GM12878 (cell line): ENCODE data around the gene PCYT1B. TPM values are rescaled to one million over a fixed set of nuclear protein-coding genes. Genes with fewer than 3 reads are reported as not detected.

Experiments
- ATAC-seq: fragments of 200-7000 bp; cut with Tn5 transposase; 3 replicates; pipeline ENCODE4 v1.9.1; 2020; ENCODE audit warnings: mild to moderate bottlenecking, moderate library complexity
- BruUV-seq: library from RNA; stranded (reverse); fragments of 400-500 nt; replicated peaks from 2 replicates; lab custom pipeline; 2021; lab: Mats Ljungman, UMichigan
- CTCF ChIA-PET: fragments of 300-600 bp; sonication (Branson Sonifier 250); formaldehyde crosslinking; extraction: SDS; loops from one replicate; lab custom pipeline; 2021; ENCODE audit warnings: inconsistent platforms; lab: Yijun Ruan, JAX
- POLR2A ChIA-PET: fragments of 350-600 bp; formaldehyde crosslinking; extraction: SDS; loops from one replicate; lab custom pipeline; 2021; ENCODE audit warnings: inconsistent platforms; lab: Charles Lee
- RAD21 ChIA-PET: fragments of 300-600 bp; sonication (Branson Sonifier 250); formaldehyde crosslinking; loops from one replicate; lab custom pipeline; 2023; ENCODE audit warnings: antibody characterized with exemption; ENCODE audit not compliant: unreplicated experiment; lab: Charles Lee
- SMC1A ChIA-PET: fragments of 300-600 bp; sonication (Branson Sonifier 250); formaldehyde crosslinking; loops from one replicate; lab custom pipeline; 2023; ENCODE audit not compliant: unreplicated experiment, uncharacterized antibody; lab: Charles Lee
- DNase-seq: peaks from one replicate; pipeline ENCODE4 v3.0.0-alpha.2; 2011; ENCODE audit warnings: low read depth, low spot score
- FAIRE-seq: peaks from 3 replicates; lab custom pipeline; 2011; peaks lifted over from hg19 to GRCh38; lab: Jason Lieb, UNC
- H2AFZ ChIP-seq: 2 replicates; pipeline ENCODE4 v1.6.0; 2011; ENCODE audit warnings: low read depth, low read length, control low read depth; ENCODE audit not compliant: control insufficient read depth
- H3K27ac ChIP-seq: 2 replicates; pipeline ENCODE4 v1.5.1; 2011; ENCODE audit warnings: control low read depth; ENCODE audit not compliant: control insufficient read depth, insufficient read depth
- H3K27me3 ChIP-seq, 2 experiments: replicated peaks in 1 of 2; 2 replicates each; pipeline versions ENCODE4 v1.6.0 to v1.6.1; 2011; ENCODE audit warnings: low read length in 1 of 2; ENCODE audit not compliant: control insufficient read depth in 2 of 2, insufficient read depth in 2 of 2
- H3K36me3 ChIP-seq, 2 experiments: 2 replicates each; pipeline ENCODE4 v1.5.1; 2011; ENCODE audit warnings: low read length in 1 of 2; ENCODE audit not compliant: control insufficient read depth in 2 of 2, insufficient read depth in 2 of 2
- H3K4me1 ChIP-seq: 2 replicates; pipeline ENCODE4 v1.6.1; 2011; ENCODE audit warnings: mild to moderate bottlenecking, low read length, moderate library complexity, mixed read lengths; ENCODE audit not compliant: control insufficient read depth, insufficient read depth
- H3K4me2 ChIP-seq: 2 replicates; pipeline ENCODE4 v1.6.0; 2011; ENCODE audit warnings: control low read depth; ENCODE audit not compliant: control insufficient read depth, insufficient read depth
- H3K4me3 ChIP-seq: fragments of 200-600 bp; sonication (generic); 2 replicates; pipeline ENCODE4 v1.5.1; 2016
- H3K79me2 ChIP-seq: 2 replicates; pipeline ENCODE4 v1.6.0; 2011; ENCODE audit warnings: low read length; ENCODE audit not compliant: control insufficient read depth, insufficient read depth
- H3K9ac ChIP-seq: 2 replicates; pipeline ENCODE4 v1.8.0; 2011; ENCODE audit warnings: low read length, control low read depth, mixed read lengths; ENCODE audit not compliant: control insufficient read depth, insufficient read depth
- H3K9me3 ChIP-seq: replicated peaks from 3 replicates; pipeline ENCODE4 v1.5.1; 2011; ENCODE audit warnings: mild to moderate bottlenecking, low read length; ENCODE audit not compliant: control insufficient read depth, insufficient read depth
- H4K20me1 ChIP-seq: 2 replicates; pipeline ENCODE4 v1.6.0; 2011; ENCODE audit not compliant: control insufficient read depth, insufficient read depth
- NKRF ChIP-seq: fragments of 450-650 bp; conservative IDR thresholded peaks from 2 replicates; pipeline ENCODE4 v1.6.1; 2017; ENCODE audit warnings: mild to moderate bottlenecking, moderate library complexity
- SPI1 ChIP-seq: IDR thresholded peaks from 2 replicates; pipeline ENCODE4 v1.6.1; 2011; ENCODE audit warnings: low read depth, mild to moderate bottlenecking, low read length, moderate library complexity, borderline replicate concordance; ENCODE audit not compliant: insufficient read depth
- WGBS: methylation state at CpG from one replicate; pipeline ENCODE4 v1.1.6; 2016; ENCODE audit warnings: low lambda C conversion rate; ENCODE audit not compliant: insufficient replicate concordance, insufficient coverage; ENCODE audit errors: missing lambda C conversion rate; 5-methylcytosine and 5-hydroxymethylcytosine counted together
- in situ Hi-C: fragments of 300-500 bp; cut with MboI; formaldehyde crosslinking; loops from 9 replicates; pipeline ENCODE4 v1.14.3; 2018; ENCODE audit warnings: mixed read lengths
- intact Hi-C: fragments of 100-400 bp; cut with micrococcal nuclease; formaldehyde crosslinking; loops from one replicate; pipeline ENCODE4 v1.14.2; 2022; ENCODE audit not compliant: unreplicated experiment
- polyA plus RNA-seq, 11 experiments: library from polyadenylated mRNA; depleted of rRNA in 4 of 11; unstranded in 6 of 11; stranded (reverse) in 5 of 11; fragments of >200 nt; fragmentation: Nextera tagmentation in 4 of 11; fragmentation: Illumina TruSeq in 1 of 11; extraction: Ambion mirVana in 4 of 11; extraction: Trizol in 1 of 11; gene quantifications; 1 replicate in 1 of 11; 2 replicates in 10 of 11; pipeline versions ENCODE4 v1.2.1 to v1.2.3, GENCODE V29; 2011 to 2016; ENCODE audit warnings: inconsistent platforms in 2 of 11, missing spikeins in 2 of 11, low read depth in 1 of 11
- total RNA-seq, 4 experiments: library from RNA; depleted of rRNA in 3 of 4; stranded (reverse); fragments of >200 nt in 3 of 4; fragmentation: Illumina TruSeq in 1 of 4; extraction: Trizol in 1 of 4; gene quantifications; 2 replicates each; pipeline versions ENCODE4 v1.2.1 to v1.2.3, GENCODE V29; 2013 to 2021
- TF ChIP-seq, protein P1 (sequence below): IDR thresholded peaks from 2 replicates; pipeline ENCODE4 v1.6.1; 2012; ENCODE audit warnings: low read length, inconsistent platforms

The PCYT1B gene
- total and polyA plus RNA-seq, 10 of the 15 experiments (the other 5 are each of a cell fraction or from before 2014, with no cell fraction given) = 0.10 TPM; not detected in 9

GRCh38 chrX:24574743-24575142 is 72.4 kb downstream of the PCYT1B start:
- ATAC-seq (no peak), DNase-seq (no peak), FAIRE-seq (no peak)
- H4K20me1 ChIP-seq = no peaks in the 10 kb centered on the region
- 14% methylated on average over 4 of the region's 4 CpGs for WGBS
- ChIA-PET RAD21 (no interaction called here), CTCF (no interaction called here), POLR2A (no interaction called here), SMC1A (no interaction called here)
- no peaks in the 10 kb centered on the region for H3K4me1 ChIP-seq
- no peaks in the 10 kb centered on the region for H3K36me3 ChIP-seq
- intact Hi-C loops (no loop called here), in situ Hi-C loops (no loop called here)
- 0 out of 2 replicates have a peak, but pooled peaks have one; percentile 11 for TF ChIP-seq SPI1
- no peak for TF ChIP-seq NKRF
- TF ChIP-seq, protein P1, sequence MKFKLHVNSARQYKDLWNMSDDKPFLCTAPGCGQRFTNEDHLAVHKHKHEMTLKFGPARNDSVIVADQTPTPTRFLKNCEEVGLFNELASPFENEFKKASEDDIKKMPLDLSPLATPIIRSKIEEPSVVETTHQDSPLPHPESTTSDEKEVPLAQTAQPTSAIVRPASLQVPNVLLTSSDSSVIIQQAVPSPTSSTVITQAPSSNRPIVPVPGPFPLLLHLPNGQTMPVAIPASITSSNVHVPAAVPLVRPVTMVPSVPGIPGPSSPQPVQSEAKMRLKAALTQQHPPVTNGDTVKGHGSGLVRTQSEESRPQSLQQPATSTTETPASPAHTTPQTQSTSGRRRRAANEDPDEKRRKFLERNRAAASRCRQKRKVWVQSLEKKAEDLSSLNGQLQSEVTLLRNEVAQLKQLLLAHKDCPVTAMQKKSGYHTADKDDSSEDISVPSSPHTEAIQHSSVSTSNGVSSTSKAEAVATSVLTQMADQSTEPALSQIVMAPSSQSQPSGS = no peak
- no peak overlapping the region for H3K4me3 ChIP-seq
- no peak overlapping the region for H3K4me2 ChIP-seq
- no TSS peak for BruUV-seq
- no peak overlapping the region for H3K27ac ChIP-seq
- no peak overlapping the region for H3K9ac ChIP-seq
- H2AFZ ChIP-seq = no peak overlapping the region
- no peaks in the 10 kb centered on the region for H3K9me3 ChIP-seq
- no peaks in the 10 kb centered on the region for H3K27me3 ChIP-seq
- H3K79me2 ChIP-seq = no peaks in the 10 kb centered on the region
